Colonic mucosa (tissue), 4 donors: ENCODE results near the gene MCUB. TPM values are rescaled to one million over a fixed set of nuclear protein-coding genes. Genes with fewer than 3 reads are reported as not detected.
"Not testable (repeated sequence)": the region's sequence is repeated elsewhere in the genome, so short reads cannot be mapped to it uniquely, and the experiment has no call there.

ENCODE experiments used
- DNase-seq: peaks from one replicate; pipeline ENCODE4 v3.0.0-alpha.2; 2020
- H3K27ac ChIP-seq: fragments of 200-600 bp; one replicate; pipeline ENCODE4 v1.8.0; 2021
- H3K27me3 ChIP-seq: fragments of 200-600 bp; one replicate; pipeline ENCODE4 v1.8.0; 2021
- H3K36me3 ChIP-seq: fragments of 200-600 bp; one replicate; pipeline ENCODE4 v1.8.0; 2021
- H3K4me1 ChIP-seq: fragments of 200-600 bp; one replicate; pipeline ENCODE4 v1.8.0; 2021; ENCODE audit warnings: mild to moderate bottlenecking
- H3K4me3 ChIP-seq: fragments of 200-600 bp; one replicate; pipeline ENCODE4 v1.8.0; 2021
- H3K9ac ChIP-seq, 2 donors: one replicate each; pipeline ENCODE4 v1.7.0; 2013; ENCODE audit warnings: control low read depth in 2 of 2, low read depth in 2 of 2, low read length in 2 of 2
- H3K9me3 ChIP-seq: fragments of 200-600 bp; one replicate; pipeline ENCODE4 v1.8.0; 2021
- intact Hi-C: fragments of 100-400 bp; cut with DNase I; formaldehyde crosslinking; loops from one replicate; pipeline ENCODE4 v1.14.1; 2022
- total RNA-seq, 2 donors: library from RNA; stranded (reverse); fragmentation: NEBNext Ultra II Directional in 1 of 2; extraction: Animal tissue kit (Norgen Biotek cat#: 25700) in 1 of 2; gene quantifications; one replicate each; pipeline ENCODE4 v1.2.1, GENCODE V29; 2021
- TF ChIP-seq, protein P1 (sequence below): fragments of 200-600 bp; IDR thresholded peaks from one replicate; pipeline ENCODE4 v1.8.0; 2022; ENCODE audit warnings: antibody characterized with exemption, mild to moderate bottlenecking
- donor health status: healthy.
- donor health status: DM: no; HTN: no; CAD: no.
- donor health status: DM: no; HTN: no; CAD: no.

The MCUB gene
- total RNA-seq, 2 donors from 2014 or later = 10.4 to 11.7 TPM

DNA sequence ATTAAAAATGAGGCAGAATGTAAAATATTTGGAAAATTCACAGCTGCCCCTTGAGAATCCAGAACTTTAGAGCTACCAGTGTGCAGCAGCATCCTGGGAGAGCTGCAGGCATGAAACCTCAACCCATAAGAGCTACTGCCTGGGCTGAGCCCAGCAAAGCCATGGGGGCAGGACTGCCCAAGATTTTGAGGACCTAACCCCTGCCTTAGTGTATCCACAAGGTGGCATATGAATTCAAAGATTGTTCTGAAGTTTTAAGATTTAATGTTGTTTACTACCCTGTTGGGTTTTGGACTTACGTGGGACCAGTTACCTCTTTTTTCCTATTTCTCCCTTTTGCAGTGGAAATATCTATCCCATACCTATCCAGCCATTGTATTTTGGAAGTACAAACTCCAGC, 116.8 kb downstream of the MCUB start:
- Histone ChIP-seq H3K27me3 (no peaks in the 10 kb centered on the region), H3K9me3 (no peaks in the 10 kb centered on the region), H3K4me3 (no peak overlapping the region), H3K36me3 (no peaks in the 10 kb centered on the region), H3K9ac (no peak overlapping the region), H3K4me1 (no peaks in the 10 kb centered on the region), H3K27ac (no peak overlapping the region)
- TF ChIP-seq, protein P1, sequence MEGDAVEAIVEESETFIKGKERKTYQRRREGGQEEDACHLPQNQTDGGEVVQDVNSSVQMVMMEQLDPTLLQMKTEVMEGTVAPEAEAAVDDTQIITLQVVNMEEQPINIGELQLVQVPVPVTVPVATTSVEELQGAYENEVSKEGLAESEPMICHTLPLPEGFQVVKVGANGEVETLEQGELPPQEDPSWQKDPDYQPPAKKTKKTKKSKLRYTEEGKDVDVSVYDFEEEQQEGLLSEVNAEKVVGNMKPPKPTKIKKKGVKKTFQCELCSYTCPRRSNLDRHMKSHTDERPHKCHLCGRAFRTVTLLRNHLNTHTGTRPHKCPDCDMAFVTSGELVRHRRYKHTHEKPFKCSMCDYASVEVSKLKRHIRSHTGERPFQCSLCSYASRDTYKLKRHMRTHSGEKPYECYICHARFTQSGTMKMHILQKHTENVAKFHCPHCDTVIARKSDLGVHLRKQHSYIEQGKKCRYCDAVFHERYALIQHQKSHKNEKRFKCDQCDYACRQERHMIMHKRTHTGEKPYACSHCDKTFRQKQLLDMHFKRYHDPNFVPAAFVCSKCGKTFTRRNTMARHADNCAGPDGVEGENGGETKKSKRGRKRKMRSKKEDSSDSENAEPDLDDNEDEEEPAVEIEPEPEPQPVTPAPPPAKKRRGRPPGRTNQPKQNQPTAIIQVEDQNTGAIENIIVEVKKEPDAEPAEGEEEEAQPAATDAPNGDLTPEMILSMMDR = no peak
- DNase-seq = no peak
- intact Hi-C loops = no loop called here

DNA sequence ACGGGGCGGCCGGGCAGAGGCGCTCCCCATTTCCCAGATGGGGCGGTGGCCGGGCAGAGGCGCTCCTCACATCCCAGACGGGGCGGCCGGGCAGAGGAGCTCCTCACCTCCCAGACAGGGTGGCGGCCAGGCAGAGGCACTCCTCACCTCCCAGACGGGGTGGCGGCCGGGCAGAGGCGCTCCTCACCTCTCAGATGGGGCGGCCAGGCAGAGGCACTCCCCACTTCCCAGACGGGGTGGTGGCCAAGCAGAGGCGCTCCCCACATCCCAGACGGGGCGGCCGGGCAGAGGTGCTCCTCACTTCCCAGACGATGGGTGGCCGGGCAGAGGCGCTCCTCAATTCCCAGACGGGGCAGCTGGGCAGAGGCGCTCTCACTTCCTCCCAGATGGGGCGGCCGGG, 118.4 kb downstream of the MCUB start:
- H3K9me3 ChIP-seq, H3K9ac ChIP-seq, H3K27me3 ChIP-seq, intact Hi-C loops, H3K4me3 ChIP-seq, H3K36me3 ChIP-seq, H3K27ac ChIP-seq, H3K4me1 ChIP-seq, DNase-seq: not testable (repeated sequence)

DNA sequence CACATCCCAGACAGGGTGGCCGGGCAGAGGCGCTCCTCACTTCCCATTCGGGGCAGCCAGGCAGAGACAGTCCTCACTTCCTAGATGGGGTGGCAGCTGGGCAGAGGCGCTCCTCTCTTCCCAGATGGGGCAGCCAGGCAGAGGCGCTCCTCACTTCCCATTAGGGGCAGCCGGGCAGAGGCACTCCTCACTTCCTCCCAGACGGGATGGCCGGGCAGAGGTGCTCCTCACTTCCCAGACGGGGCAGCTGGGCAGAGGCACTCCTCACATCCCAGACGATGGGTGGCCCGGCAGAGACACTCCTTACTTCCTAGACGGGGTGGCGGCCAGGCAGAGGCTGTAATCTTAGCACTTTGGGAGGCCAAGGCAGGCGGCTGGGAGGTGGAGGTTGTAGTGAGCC, 118.9 kb downstream of the MCUB start:
- H3K36me3 ChIP-seq, DNase-seq, H3K27me3 ChIP-seq, H3K4me1 ChIP-seq, intact Hi-C loops, H3K9me3 ChIP-seq, H3K27ac ChIP-seq, H3K9ac ChIP-seq, H3K4me3 ChIP-seq: not testable (repeated sequence)

DNA sequence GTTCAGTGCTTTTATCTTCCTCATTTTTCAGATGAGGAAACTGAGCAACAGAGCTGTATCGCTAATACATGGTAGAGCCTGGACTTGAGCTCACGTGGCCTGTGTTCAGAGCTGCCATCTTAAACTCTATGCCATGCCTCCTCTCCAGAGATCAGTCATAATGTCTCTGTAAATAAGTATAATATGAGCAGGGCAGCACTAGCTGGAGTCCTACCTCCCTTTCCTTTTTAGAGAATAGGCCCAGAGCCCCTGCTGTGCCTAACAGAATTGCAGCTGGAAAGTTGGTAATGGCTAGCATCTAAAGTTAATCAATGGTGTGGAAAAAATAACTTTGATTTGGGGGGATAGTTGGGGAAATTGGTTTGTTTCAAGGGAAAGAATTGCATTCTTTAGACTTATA, 122.8 kb downstream of the MCUB start:
- TF ChIP-seq, protein P1 = no peak
- no peaks in the 10 kb centered on the region for H3K9me3 ChIP-seq
- DNase-seq = no peak
- H3K27me3 ChIP-seq = no peaks in the 10 kb centered on the region
- H3K9ac ChIP-seq = no peak overlapping the region
- intact Hi-C loops = no loop called here
- H3K4me3 ChIP-seq = no peak overlapping the region
- no peak overlapping the region for H3K27ac ChIP-seq
- no peaks in the 10 kb centered on the region for H3K4me1 ChIP-seq
- no peaks in the 10 kb centered on the region for H3K36me3 ChIP-seq

DNA sequence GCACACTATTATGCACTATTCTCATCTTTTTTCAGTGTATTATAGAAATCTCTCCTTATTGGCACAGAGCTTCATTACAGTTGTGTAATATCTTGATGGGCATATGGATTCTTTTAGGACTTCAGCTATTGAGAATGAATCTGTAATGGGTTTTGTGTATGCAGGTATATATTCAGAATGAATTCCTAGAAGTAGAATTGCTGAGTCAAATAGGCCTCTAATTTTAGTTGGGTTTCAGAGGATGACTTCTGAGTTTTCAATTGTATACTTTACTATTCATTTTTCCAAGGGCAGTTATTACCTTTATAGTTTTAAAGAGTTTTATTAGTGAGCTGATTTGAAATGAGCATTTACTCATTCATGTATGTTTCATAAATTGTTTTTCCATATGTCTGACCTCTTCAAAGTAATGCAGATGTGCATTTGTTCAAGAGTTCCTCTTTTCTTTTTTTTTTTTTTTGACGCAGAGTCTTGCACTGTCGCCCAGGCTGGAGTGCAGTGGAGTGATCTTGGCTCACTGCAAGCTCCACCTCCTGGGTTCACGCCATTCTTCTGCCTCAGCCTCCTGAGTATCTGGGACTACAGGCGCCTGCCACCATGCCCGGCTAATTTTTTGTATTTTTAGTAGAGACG, 123.7 kb downstream of the MCUB start:
- Histone ChIP-seq H3K9me3 (no peaks in the 10 kb centered on the region), H3K27me3 (no peaks in the 10 kb centered on the region), H3K27ac (no peak overlapping the region), H3K4me1 (no peaks in the 10 kb centered on the region), H3K4me3 (no peak overlapping the region), H3K36me3 (no peaks in the 10 kb centered on the region), H3K9ac (no peak overlapping the region)
- TF ChIP-seq, protein P1 = no peak
- DNase-seq = no peak
- intact Hi-C loops = no loop called here

DNA sequence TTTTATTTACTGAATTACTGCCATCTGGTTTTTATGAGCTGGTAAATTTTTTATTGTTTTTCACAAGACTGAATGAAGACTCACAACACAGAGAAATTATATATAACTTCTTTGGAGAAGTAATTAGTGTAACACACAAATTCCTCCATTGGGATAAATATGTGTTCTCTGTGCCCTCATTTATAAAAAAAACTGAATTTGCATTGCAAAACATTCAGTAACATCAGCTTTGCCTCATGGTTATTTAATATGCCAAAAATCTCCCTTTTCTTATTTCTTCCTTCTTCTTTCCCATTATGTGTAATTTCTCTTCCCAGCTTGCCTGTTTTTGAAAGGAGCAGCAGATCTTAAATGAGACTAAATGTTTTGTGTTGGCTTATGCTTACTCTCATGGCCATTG, 124.7 kb downstream of the MCUB start:
- DNase-seq = no peak
- no peaks in the 10 kb centered on the region for H3K4me1 ChIP-seq
- no peak overlapping the region for H3K4me3 ChIP-seq
- H3K9ac ChIP-seq = no peak overlapping the region
- intact Hi-C loops = no loop called here
- H3K36me3 ChIP-seq = no peaks in the 10 kb centered on the region
- TF ChIP-seq, protein P1 = no peak
- no peaks in the 10 kb centered on the region for H3K9me3 ChIP-seq
- H3K27ac ChIP-seq = no peak overlapping the region
- H3K27me3 ChIP-seq = no peaks in the 10 kb centered on the region
